Fibroblast of lung (primary cell): ENCODE results near the gene TCFL5.

Experiments
- EZH2 ChIP-seq: IDR thresholded peaks from 2 replicates; pipeline ENCODE4 v1.5.1; 2012; ENCODE audit warnings: low read length, control low read depth, mild to moderate bottlenecking; ENCODE audit errors: missing control alignments
- TF ChIP-seq, protein P1 (sequence below), 2 donors: IDR thresholded peaks in 1 of 2; conservative IDR thresholded peaks in 1 of 2; 1 replicate in 1 of 2; 2 replicates in 1 of 2; pipeline ENCODE4 v1.5.1; 2011 to 2012; ENCODE audit warnings: low read length in 2 of 2, control low read depth in 1 of 2, inconsistent platforms in 1 of 2, low read depth in 1 of 2, mild to moderate bottlenecking in 1 of 2

DNA sequence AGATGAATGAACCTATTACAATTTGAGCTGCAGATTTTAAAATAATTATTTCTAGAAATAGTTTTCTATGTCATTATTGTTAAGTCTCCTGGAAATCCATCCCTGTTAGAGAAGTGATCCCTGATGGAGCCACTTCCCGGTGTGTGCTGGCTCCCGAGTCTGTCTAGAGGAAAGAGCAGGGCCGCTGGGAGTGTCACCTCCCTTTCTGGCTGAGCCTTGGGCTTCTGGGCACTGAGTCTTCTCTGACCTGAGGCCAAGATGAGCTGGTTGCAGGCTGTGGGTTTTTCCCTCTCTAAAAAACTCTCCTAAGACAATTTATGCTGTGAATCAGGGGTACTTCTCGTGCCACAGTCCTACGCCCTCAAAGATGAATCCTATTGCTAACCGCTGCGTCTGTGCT, 28.8 kb upstream of the TCFL5 start:
- TF ChIP-seq, protein P1, sequence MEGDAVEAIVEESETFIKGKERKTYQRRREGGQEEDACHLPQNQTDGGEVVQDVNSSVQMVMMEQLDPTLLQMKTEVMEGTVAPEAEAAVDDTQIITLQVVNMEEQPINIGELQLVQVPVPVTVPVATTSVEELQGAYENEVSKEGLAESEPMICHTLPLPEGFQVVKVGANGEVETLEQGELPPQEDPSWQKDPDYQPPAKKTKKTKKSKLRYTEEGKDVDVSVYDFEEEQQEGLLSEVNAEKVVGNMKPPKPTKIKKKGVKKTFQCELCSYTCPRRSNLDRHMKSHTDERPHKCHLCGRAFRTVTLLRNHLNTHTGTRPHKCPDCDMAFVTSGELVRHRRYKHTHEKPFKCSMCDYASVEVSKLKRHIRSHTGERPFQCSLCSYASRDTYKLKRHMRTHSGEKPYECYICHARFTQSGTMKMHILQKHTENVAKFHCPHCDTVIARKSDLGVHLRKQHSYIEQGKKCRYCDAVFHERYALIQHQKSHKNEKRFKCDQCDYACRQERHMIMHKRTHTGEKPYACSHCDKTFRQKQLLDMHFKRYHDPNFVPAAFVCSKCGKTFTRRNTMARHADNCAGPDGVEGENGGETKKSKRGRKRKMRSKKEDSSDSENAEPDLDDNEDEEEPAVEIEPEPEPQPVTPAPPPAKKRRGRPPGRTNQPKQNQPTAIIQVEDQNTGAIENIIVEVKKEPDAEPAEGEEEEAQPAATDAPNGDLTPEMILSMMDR (conservative IDR thresholded peaks at IDR 0.05 in 1 of 2, IDR thresholded peaks at IDR 0.05 in 1 of 2; ENCODE audit: low read depth in 1 of 2, low read length in 2 of 2) = no peak
- TF ChIP-seq EZH2 = no peak
